ENCODE results near the gene ITGB6. TPM values are rescaled to one million over a fixed set of nuclear protein-coding genes. Genes with fewer than 3 reads are reported as not detected.

Gene ITGB6
- total RNA-seq, 2 donors from 2014 or later, result not detected

GRCh38 chr2:160224060-160224459 lies 24.0 kb upstream of the ITGB6 start:
- intact Hi-C loops (cut with DNase I), result no loop called here
- no peak for DNase-seq (ENCODE audit: low spot score)

DNA sequence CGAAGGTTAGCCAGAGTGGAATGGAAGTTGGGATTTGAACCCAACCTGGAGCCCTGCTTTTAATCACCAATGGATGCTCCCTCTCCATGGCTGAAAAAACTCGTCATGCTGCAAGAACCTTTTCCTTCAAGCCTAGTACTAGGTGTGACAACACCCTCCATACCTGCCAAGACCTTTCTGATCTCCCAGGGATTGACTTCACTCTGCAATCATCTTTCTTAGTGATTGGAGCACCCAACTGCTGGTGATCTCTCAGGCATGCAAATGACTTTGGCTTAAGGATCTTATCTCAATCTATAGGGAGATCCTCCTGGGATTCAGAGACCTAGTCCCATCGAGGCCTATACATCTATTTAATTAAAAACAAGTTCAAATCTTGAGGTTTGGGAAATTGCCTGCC lies 23.5 kb upstream of the ITGB6 start:
- intact Hi-C loops (cut with DNase I), result no loop called here

DNA sequence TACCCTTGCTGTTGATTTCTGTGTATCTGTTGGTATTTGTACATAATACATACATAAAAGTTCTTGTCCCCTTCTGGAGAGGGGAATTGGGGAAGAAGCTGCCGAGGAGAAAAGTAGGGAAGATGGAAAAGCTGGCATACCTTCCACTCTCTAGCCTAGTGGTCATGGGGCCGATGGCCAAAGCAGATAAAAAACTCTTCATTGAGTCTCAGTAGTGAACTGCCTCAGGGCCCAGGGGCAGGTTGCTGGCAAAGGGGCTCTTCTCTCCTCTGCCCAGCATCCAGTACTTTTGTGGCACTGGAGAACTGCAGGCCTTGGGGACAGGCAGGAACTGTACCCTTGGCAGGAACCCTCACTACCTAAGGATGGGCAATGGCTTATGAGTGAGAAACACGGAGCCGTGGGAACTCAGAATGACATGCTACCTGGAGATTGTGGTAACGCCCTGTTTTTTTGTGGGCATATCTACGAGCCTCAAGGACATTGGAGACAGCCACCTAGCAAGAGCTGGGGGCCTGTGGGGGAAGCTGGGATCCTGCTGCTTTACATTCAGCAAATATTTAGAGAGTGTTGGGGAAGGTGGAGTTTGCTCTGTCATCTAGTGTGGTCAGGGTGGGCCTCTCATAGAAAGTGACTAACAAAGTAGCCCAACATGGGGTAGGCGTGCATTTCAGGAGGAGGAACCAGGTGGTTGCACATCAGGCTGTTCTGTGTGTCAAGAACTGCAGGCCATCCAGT lies 22.6 kb upstream of the ITGB6 start:
- DNase-seq (ENCODE audit: low spot score), result no peak
- intact Hi-C loops (cut with DNase I), result no loop called here

More for the DNA sequence above, 23.5 kb upstream of the ITGB6 start:
- DNase-seq (ENCODE audit: low spot score), result no peak

GRCh38 chr2:160221391-160222276 lies 21.6 kb upstream of the ITGB6 start:
- no peak for DNase-seq (ENCODE audit: low spot score)
- intact Hi-C loops (cut with DNase I), result no loop called here

- DNase-seq (ENCODE audit: low spot score), result no peak
- intact Hi-C loops (cut with DNase I), result no loop called here
Measured at GRCh38 chr2:160220545-160221009, 20.5 kb upstream of the ITGB6 start.

GRCh38 chr2:160220026-160220425 lies 20.0 kb upstream of the ITGB6 start:
- no peak for DNase-seq (ENCODE audit: low spot score)
- intact Hi-C loops (cut with DNase I), result no loop called here

DNA sequence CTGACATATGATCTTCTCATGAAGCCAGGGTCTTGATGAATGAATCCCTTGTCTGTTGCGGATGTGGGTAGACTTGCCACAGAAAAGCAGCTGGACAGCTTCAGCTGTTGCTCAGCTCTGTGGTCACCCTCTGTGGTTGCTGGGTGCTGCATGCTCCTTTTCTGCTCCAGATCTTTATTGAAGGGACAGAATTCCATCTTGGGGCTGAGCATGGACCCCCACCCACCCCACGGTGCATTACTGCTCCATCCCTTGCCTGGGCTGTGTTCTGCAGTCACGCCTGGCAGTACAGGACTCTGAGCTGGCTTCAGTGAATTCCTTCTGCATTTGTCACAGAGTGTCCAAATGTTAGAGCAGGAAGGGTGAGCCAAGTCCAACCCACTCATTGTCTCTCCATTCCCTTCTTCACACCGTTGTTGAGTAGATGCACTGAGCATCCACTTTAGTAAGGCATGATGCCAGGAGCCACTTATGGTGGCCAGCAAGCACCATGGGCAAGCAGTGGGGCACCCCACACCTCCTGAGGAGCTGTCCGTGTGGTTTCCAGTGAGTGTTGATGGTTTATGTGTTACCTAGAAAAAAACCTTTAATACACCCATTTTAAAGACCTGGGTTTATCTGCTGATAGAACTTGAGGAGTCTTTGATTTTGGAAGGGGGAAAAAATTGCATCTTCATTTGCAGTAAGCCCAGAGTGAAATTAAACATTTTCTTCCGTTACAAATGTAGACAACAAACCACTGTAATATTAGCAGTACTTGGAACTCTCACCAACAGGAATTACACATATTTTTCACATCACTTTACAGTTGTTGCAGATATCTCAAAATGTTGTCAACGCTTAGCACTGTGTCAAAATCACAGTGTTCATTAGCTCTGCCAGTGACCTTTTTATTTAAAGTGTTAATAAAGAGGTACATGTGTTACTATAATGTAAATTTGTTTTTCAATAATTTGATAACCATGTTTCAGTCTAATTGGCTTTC lies 14.7 kb upstream of the ITGB6 start:
- peak; percentile 76 for DNase-seq (ENCODE audit: low spot score)
- intact Hi-C loops (cut with DNase I), result no loop called here

- DNase-seq (ENCODE audit: low spot score), result no peak
- intact Hi-C loops (cut with DNase I), result no loop called here
Measured at GRCh38 chr2:160213511-160213910, 13.4 kb upstream of the ITGB6 start.

DNA sequence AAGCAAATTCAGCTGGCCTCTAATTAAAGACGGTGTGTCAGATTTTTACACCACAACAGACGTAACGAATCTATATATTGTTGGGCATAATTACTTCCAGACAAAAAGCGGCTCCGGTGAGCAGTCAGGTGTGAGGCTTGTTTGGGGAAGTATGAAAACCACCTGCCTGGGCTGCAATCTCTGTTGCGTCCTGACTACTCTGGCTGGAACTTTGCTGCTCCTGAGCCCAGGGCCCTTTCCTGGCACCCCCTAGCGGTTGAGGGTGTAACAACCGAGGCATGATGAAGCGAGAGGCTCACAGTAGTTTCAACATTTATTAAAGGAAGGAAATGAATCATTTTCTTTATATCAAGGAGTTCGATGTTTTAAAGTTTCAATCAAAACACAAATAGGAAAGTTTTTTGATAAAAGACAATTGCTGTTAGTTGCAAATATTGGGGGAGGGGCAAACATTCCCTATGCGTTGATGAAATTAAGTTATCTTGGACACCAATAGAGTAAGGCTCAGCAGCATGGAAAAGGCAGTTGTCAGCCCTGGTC lies 10.6 kb upstream of the ITGB6 start:
- intact Hi-C loops (cut with DNase I), result no loop called here
- DNase-seq (ENCODE audit: low spot score), result peak; percentile 83

- intact Hi-C loops (cut with DNase I), result no loop called here
- no peak for DNase-seq (ENCODE audit: low spot score)
Measured at GRCh38 chr2:160209516-160209856, 9.4 kb upstream of the ITGB6 start.

- intact Hi-C loops (cut with DNase I), result no loop called here
- no peak for DNase-seq (ENCODE audit: low spot score)
Measured at GRCh38 chr2:160208655-160209515, 8.8 kb upstream of the ITGB6 start.

DNA sequence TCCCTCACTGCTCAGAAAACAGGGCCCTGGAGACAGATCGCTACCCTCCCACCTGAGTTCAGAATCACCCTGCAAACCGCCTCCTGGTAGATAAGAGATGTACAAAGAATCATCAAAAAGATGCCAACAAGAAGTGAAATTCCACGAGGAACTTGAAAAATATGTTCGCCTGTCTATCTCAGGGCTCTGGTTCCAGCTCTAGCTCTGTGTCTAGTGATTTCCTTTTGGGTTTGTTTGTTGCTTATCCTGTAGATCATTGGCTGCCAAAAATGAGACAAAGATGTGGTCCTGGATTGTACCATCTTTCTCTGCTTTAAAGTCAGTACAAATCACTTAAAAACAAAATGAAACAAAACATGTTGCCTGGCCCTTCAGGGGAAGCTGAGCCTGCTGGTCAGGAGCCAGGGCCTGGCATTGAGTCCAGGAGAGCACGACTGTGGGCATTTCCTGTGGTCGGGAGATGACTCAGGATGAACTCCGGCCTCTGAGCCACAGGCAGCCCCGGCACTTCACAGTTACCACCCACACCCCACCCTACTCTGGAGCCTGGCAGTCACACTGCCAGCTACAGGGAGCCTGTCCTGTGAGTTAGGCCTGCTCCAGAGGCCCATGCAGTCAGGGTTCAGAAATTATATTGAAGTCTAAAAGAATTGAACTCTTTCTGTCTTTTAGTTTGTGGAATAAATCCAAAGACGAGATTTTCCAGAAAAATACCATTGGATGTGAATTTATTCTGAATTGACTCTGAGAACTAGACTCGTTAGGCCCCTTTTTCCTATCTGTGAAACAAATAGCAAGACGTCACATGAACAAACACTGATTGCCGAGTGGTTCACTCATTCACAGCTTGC lies 8.0 kb upstream of the ITGB6 start:
- DNase-seq (ENCODE audit: low spot score), result peak; percentile 92
- intact Hi-C loops (cut with DNase I), result no loop called here

DNA sequence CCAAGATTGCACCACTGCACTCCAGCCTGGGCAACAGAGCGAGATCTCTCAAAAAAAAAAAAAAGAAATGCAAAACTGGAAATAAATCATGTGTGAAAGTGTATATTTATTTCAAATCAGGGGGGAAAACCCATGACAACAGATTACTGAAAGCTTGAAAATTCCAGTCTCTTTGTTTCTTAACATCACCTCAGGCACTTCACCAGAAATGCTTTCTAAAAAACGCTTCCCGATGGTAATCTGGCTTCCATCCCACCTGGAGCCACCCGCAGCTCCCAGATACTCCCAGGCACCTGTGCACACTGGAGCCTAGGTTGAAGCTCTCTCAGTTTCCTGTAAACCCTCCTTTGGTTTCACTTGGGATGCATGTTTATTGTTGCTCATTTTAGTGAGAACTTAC lies 7.2 kb upstream of the ITGB6 start:
- no peak for DNase-seq (ENCODE audit: low spot score)
- intact Hi-C loops (cut with DNase I), result no loop called here

- intact Hi-C loops (cut with DNase I), result no loop called here
- DNase-seq (ENCODE audit: low spot score), result no peak
Measured at GRCh38 chr2:160206436-160206835, 6.4 kb upstream of the ITGB6 start.

DNA sequence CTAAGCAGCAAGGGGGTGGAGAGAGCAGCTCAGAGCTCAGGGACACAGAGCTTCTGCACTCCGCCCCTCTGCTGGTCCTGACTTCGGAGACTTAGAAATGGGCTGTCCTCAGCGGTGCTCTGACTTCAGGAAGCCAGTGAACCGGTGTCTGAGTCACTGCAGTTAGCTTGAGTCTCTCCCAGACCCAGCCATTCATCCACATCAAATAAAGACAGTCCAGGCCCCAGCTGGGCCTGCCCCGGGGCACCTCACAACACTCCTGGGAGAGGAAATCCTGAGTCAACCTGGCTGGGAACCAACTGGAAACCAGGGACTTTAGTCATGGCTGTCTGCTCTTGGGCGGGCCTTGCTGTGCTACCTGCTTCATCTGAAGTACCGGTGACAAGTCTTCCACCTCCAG lies 5.4 kb upstream of the ITGB6 start:
- DNase-seq (ENCODE audit: low spot score), result peak; percentile 77
- intact Hi-C loops (cut with DNase I), result no loop called here

DNA sequence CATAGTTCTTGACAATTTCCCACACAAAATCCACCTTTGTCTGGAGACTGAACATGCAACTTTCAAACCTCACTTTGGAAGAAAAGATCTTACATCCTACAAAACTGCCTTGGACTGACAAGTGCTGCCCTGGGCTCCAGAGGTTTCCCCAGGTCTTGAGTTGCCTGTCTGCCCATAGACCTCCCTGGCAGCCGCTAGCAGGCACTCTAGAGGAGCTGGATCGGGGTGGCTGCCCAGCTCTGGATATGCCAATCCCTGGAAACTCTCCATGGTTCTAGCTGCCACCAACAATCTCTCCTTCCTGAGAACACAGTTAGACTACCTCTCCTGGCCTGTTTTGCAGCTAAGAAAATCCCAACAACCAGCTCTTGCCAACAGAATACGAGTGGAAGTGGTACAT lies 3.4 kb upstream of the ITGB6 start:
- intact Hi-C loops (cut with DNase I), result no loop called here
- peak; percentile 68 for DNase-seq (ENCODE audit: low spot score)

- intact Hi-C loops (cut with DNase I), result no loop called here
- no peak for DNase-seq (ENCODE audit: low spot score)
Measured at GRCh38 chr2:160203007-160203406, 2.9 kb upstream of the ITGB6 start.
